ENCODE data around the gene NFIA. TPM values are rescaled to one million over a fixed set of nuclear protein-coding genes. Genes with fewer than 3 reads are reported as not detected.
A peak's percentile ranks its signal among the peaks of the same experiment; 100 is the strongest.

NFIA gene
- total and polyA plus RNA-seq, 2 of the 13 experiments (the other 11 are each of a cell fraction or from before 2014, with no cell fraction given): 14.7 to 28.5 TPM

- ChIA-PET POLR2A (no interaction called here), CTCF (ENCODE audit: low intra/inter-chr PET ratio, low total read pairs) (no interaction called here)
- BruUV-seq (replicated peaks): no TSS peak
- intact Hi-C loops (cut with micrococcal nuclease; ENCODE audit: unreplicated experiment): no loop called here
- Histone ChIP-seq H3K4me1 (ENCODE audit: insufficient read depth, low read length) (peaks cover 34% of the 10 kb centered on the region), H4K20me1 (ENCODE audit: insufficient read depth, low read length) (peaks cover 6% of the 10 kb centered on the region; the same call in 1 of the 2 replicates), H3K27me3 (ENCODE audit: control insufficient read depth in 1 of 2, insufficient read depth in 2 of 2, low read length in 2 of 2) (no peaks in the 10 kb centered on the region), H3K9me3 (ENCODE audit: low read length) (no peaks in the 10 kb centered on the region), H3K36me3 (replicated peaks in 1 of 2; ENCODE audit: control insufficient read depth in 1 of 2, insufficient read depth in 2 of 2, low read length in 2 of 2) (peaks cover 4 to 42% of the 10 kb centered on the region in 2 experiments; a peak in 4 of 5 replicates), H3K79me2 (ENCODE audit: insufficient read depth, low read length) (no peaks in the 10 kb centered on the region), H3K4me3 (replicated peaks in 1 of 3; ENCODE audit: insufficient read depth in 1 of 3, low read depth in 2 of 3, low read length in 3 of 3) (no peak overlapping the region), H3K27ac (ENCODE audit: extremely low read length, insufficient read depth, low read length) (no peak overlapping the region), H2AFZ (ENCODE audit: low read length) (no peak overlapping the region), H3K9ac (ENCODE audit: insufficient read depth, low read depth, low read length) (no peak overlapping the region), H3K4me2 (ENCODE audit: low read depth, low read length) (no peak overlapping the region)
- FAIRE-seq (no peak), DNase-seq (ENCODE audit: low spot score) (no peak), ATAC-seq (no peak)
- in situ Hi-C loops (cut with HindIII; ENCODE audit: extremely low pct_ligation_motif_present, low pct_unique_long_range_greater_than_20kb): no loop called here
- no peak for TF ChIP-seq SRF (IDR thresholded peaks at IDR 0.05; ENCODE audit: low read depth, low read length)
- TF ChIP-seq LCORL (IDR thresholded peaks at IDR 0.05): peak; percentile 41; the same call in 1 of the 2 replicates
- TF ChIP-seq LCORL (CRISPR knock-in tag; IDR thresholded peaks at IDR 0.05): no peak
- no peak for TF ChIP-seq TP53 (CRISPR knock-in tag; conservative IDR thresholded peaks at IDR 0.05)
- TF ChIP-seq RFX1 (IDR thresholded peaks at IDR 0.05): no peak
- no peak for TF ChIP-seq TRIM22 (IDR thresholded peaks at IDR 0.05)
- no peak for TF ChIP-seq GLMP (CRISPR knock-in tag; IDR thresholded peaks at IDR 0.05; ENCODE audit: borderline replicate concordance)
- 95% methylated on average over 7 of the region's 7 CpGs for WGBS (ENCODE audit: low lambda C conversion rate)
Measured at GRCh38 chr1:61446531-61446991, 364.2 kb downstream of the NFIA start.
